SK-N-SH (cell line): ENCODE measurements around the gene NLK. TPM values are rescaled to one million over a fixed set of nuclear protein-coding genes. Genes with fewer than 3 reads are reported as not detected.

Experiments used
- CTCF ChIA-PET: fragments of 300-600, 350-600 bp; formaldehyde crosslinking; extraction: SDS; loops from one replicate; lab custom pipeline; 2021; lab: Yijun Ruan, JAX
- POLR2A ChIA-PET: fragments of 350-600 bp; sonication (Branson Sonifier 250); formaldehyde crosslinking; extraction: SDS; loops from one replicate; lab custom pipeline; 2020; ENCODE audit warnings: antibody characterized with exemption, inconsistent platforms; lab: Yijun Ruan, JAX
- DNase-seq: peaks from one replicate; pipeline ENCODE4 v3.0.0; 2012
- H2AFZ ChIP-seq: fragments of 200-600 bp; sonication (generic); 2 replicates; pipeline ENCODE4 v1.8.1; 2016; ENCODE audit warnings: antibody characterized with exemption, mild to moderate bottlenecking, low read depth
- H3F3A ChIP-seq: fragments of 200-600 bp; sonication (generic); replicated peaks from 2 replicates; pipeline ENCODE3; 2016; ENCODE audit warnings: antibody characterized with exemption, mild to moderate bottlenecking; ENCODE audit not compliant: insufficient read depth
- H3K27ac ChIP-seq, 2 experiments: fragments of 200-500 bp in 1 of 2; fragments of 200-600 bp in 1 of 2; sonication (Bioruptor generic) in 1 of 2; sonication (generic), shearing (Covaris generic) in 1 of 2; 2 replicates each; pipeline versions ENCODE4 v1.5.1 to v1.6.1; 2014 to 2016; ENCODE audit warnings: low read depth in 2 of 2, inconsistent platforms in 1 of 2, low read length in 1 of 2, mild to moderate bottlenecking in 1 of 2, mixed read lengths in 1 of 2
- H3K27me3 ChIP-seq: fragments of 200-600 bp; sonication (generic), shearing (Covaris generic); 2 replicates; pipeline ENCODE4 v1.6.1; 2016; ENCODE audit warnings: mixed run types; ENCODE audit not compliant: insufficient read depth
- H3K36me3 ChIP-seq, 2 experiments: fragments of 200-500 bp in 1 of 2; fragments of 200-600 bp in 1 of 2; sonication (Bioruptor generic) in 1 of 2; sonication (generic) in 1 of 2; replicated peaks in 1 of 2; 2 replicates each; pipeline versions ENCODE3 to v1.5.1; 2014 to 2016; ENCODE audit warnings: low read length in 1 of 2, mild to moderate bottlenecking in 1 of 2; ENCODE audit not compliant: insufficient read depth in 2 of 2, control insufficient read depth in 1 of 2
- H3K4me1 ChIP-seq, 2 experiments: fragments of 200-500 bp in 1 of 2; fragments of 200-600 bp in 1 of 2; sonication (Bioruptor generic) in 1 of 2; sonication (generic), shearing (Covaris generic) in 1 of 2; 2 replicates each; pipeline versions ENCODE4 v1.5.1 to v1.6.1; 2014 to 2016; ENCODE audit warnings: low read depth in 1 of 2, low read length in 1 of 2, mixed run types in 1 of 2; ENCODE audit not compliant: insufficient read depth in 2 of 2, control insufficient read depth in 1 of 2
- H3K4me2 ChIP-seq: fragments of 200-600 bp; sonication (generic), shearing (Covaris generic); 2 replicates; pipeline ENCODE4 v1.6.1; 2017; ENCODE audit warnings: mixed run types
- H3K4me3 ChIP-seq, 2 experiments: fragments of 200-500 bp in 1 of 2; fragments of 200-600 bp in 1 of 2; sonication (Bioruptor generic) in 1 of 2; sonication (generic), shearing (Covaris generic) in 1 of 2; 2 replicates each; pipeline versions ENCODE4 v1.5.1 to v1.8.1; 2014 to 2016; ENCODE audit warnings: low read depth in 2 of 2, inconsistent platforms in 1 of 2, low read length in 1 of 2, mild to moderate bottlenecking in 1 of 2, mixed read lengths in 1 of 2, moderate library complexity in 1 of 2
- H3K79me2 ChIP-seq: fragments of 200-600 bp; sonication (generic); 2 replicates; pipeline ENCODE4 v1.8.1; 2017; ENCODE audit warnings: mild to moderate bottlenecking; ENCODE audit not compliant: insufficient read depth
- H3K9ac ChIP-seq: fragments of 200-600 bp; sonication (generic); 2 replicates; pipeline ENCODE4 v1.6.1; 2017; ENCODE audit warnings: mixed run types
- H3K9me2 ChIP-seq: fragments of 200-600 bp; sonication (generic); 2 replicates; pipeline ENCODE4 v1.6.1; 2017; ENCODE audit warnings: mixed run types
- H3K9me3 ChIP-seq: fragments of 200-600 bp; sonication (generic); 2 replicates; pipeline ENCODE4 v1.6.1; 2017; ENCODE audit warnings: mixed run types, mild to moderate bottlenecking, moderate library complexity
- H4K20me1 ChIP-seq: fragments of 200-600 bp; sonication (generic); 2 replicates; pipeline ENCODE4 v1.6.1; 2017; ENCODE audit warnings: mild to moderate bottlenecking, mixed run types; ENCODE audit not compliant: insufficient read depth
- CTCF ChIP-seq: fragments of 200-600 bp; sonication (generic); IDR thresholded peaks from 2 replicates; pipeline ENCODE4 v1.6.1; 2017; ENCODE audit warnings: antibody characterized with exemption, mild to moderate bottlenecking, moderate library complexity
- EZH2phosphoT487 ChIP-seq: fragments of 200-600 bp; sonication (generic); IDR thresholded peaks from 2 replicates; pipeline ENCODE4 v1.6.1; 2017; ENCODE audit warnings: low read depth, mixed run types, mild to moderate bottlenecking, antibody characterized with exemption, moderate library complexity, borderline replicate concordance
- FOXJ3 ChIP-seq: sonication (generic); formaldehyde crosslinking; IDR thresholded peaks from 2 replicates; pipeline ENCODE4 v1.5.1; 2020; ENCODE audit warnings: mild to moderate bottlenecking, missing genetic modification reagents
- GATA2 ChIP-seq: sonication (generic); formaldehyde crosslinking; IDR thresholded peaks from 2 replicates; pipeline ENCODE4 v1.5.0; 2020; ENCODE audit warnings: mild to moderate bottlenecking, missing genetic modification reagents
- MEF2A ChIP-seq: IDR thresholded peaks from 2 replicates; pipeline ENCODE4 v1.4.0; 2012; ENCODE audit warnings: low read depth, borderline replicate concordance
- REST ChIP-seq: IDR thresholded peaks from 2 replicates; pipeline ENCODE4 v1.6.1; 2012; ENCODE audit warnings: mild to moderate bottlenecking, low read depth, low read length, moderate library complexity
- SIN3A ChIP-seq: IDR thresholded peaks from 2 replicates; pipeline ENCODE4 v1.6.1; 2012; ENCODE audit warnings: low read depth, mild to moderate bottlenecking, low read length, moderate library complexity, borderline replicate concordance
- TCF12 ChIP-seq: IDR thresholded peaks from 2 replicates; pipeline ENCODE4 v1.4.0; 2012
- TEAD4 ChIP-seq: IDR thresholded peaks from 2 replicates; pipeline ENCODE4 v1.4.0; 2012; ENCODE audit warnings: mild to moderate bottlenecking, borderline replicate concordance; ENCODE audit not compliant: insufficient read depth
- YY1 ChIP-seq: IDR thresholded peaks from 2 replicates; pipeline ENCODE4 v1.4.0; 2012; ENCODE audit warnings: low read depth, mild to moderate bottlenecking
- WGBS: methylation state at CpG from one replicate; pipeline ENCODE4 v1.1.6; 2017; ENCODE audit warnings: low lambda C conversion rate; 5-methylcytosine and 5-hydroxymethylcytosine counted together
- polyA plus RNA-seq, 3 experiments: library from polyadenylated mRNA; depleted of rRNA; stranded (reverse); fragments of >200 nt; gene quantifications; 2 replicates each; pipeline ENCODE4 v1.2.3, GENCODE V29; 2012

Gene NLK
- polyA plus RNA-seq, 1 of the 3 experiments (the other 2 are of a cell fraction) = 12.3 TPM

- Histone ChIP-seq H3K27me3 (no peaks in the 10 kb centered on the region), H3K9ac (no peak overlapping the region), H3K9me3 (no peaks in the 10 kb centered on the region), H3K79me2 (peaks cover 97% of the 10 kb centered on the region), H3K9me2 (no peaks in the 10 kb centered on the region), H3K4me1 (peaks cover 3 to 5% of the 10 kb centered on the region in 2 experiments; a peak in 3 of 4 replicates), H3F3A (peaks cover 4% of the 10 kb centered on the region), H4K20me1 (peaks cover 66% of the 10 kb centered on the region), H3K4me2 (no peak overlapping the region), H3K36me3 (no peaks in the 10 kb centered on the region), H2AFZ (no peak overlapping the region), H3K4me3 (no peak overlapping the region), H3K27ac (no peak overlapping the region)
- no peak for DNase-seq
- 88% methylated on average over 1 of the region's 1 CpG for WGBS
- ChIA-PET POLR2A (no interaction called here), CTCF (interaction anchor here (1.1 kb wide), 1 partner anchor 252 kb away, joined by 3 read pairs; no protein-coding TSS in a partner anchor)
- TF ChIP-seq EZH2phosphoT487 = no peak
- TF ChIP-seq CTCF = no peak
- TF ChIP-seq SIN3A = no peak
- no peak for TF ChIP-seq MEF2A
- no peak for TF ChIP-seq FOXJ3
- TF ChIP-seq TEAD4 = no peak
- no peak for TF ChIP-seq REST
- no peak for TF ChIP-seq GATA2
- no peak for TF ChIP-seq TCF12
Observed at GRCh38 chr17:28057731-28058246, 15.3 kb downstream of the NLK start.

- Histone ChIP-seq H3K9ac (no peak overlapping the region), H3K9me3 (no peaks in the 10 kb centered on the region), H3K27ac (no peak overlapping the region), H3K79me2 (peaks cover 97% of the 10 kb centered on the region), H3F3A (peaks cover 4% of the 10 kb centered on the region), H3K4me3 (no peak overlapping the region), H3K9me2 (no peaks in the 10 kb centered on the region), H3K27me3 (no peaks in the 10 kb centered on the region), H4K20me1 (peaks cover 65% of the 10 kb centered on the region), H3K36me3 (no peaks in the 10 kb centered on the region), H2AFZ (no peak overlapping the region), H3K4me2 (no peak overlapping the region), H3K4me1 (no peaks in the 10 kb centered on the region; a peak in 3 of 4 replicates)
- TF ChIP-seq YY1 = no peak
- 97% methylated on average over 1 of the region's 1 CpG for WGBS
- POLR2A ChIA-PET = no interaction called here
- CTCF ChIA-PET = interaction anchor here (1.3 to 2.7 kb wide), 2 partner anchors 11 to 166 kb away, joined by 4 to 10 read pairs; partner anchors contain the start of gene LYRM9
- no peak for DNase-seq
Observed at GRCh38 chr17:28059675-28060074, 17.2 kb downstream of the NLK start.
